Astrocyte of the spinal cord (primary cell): ENCODE data around the gene VN1R4.
"Not testable (repeated sequence)": the region's sequence is repeated elsewhere in the genome, so short reads cannot be mapped to it uniquely, and the experiment has no call there.

Experiments used
- DNase-seq: peaks from one replicate; pipeline ENCODE4 v3.0.0; 2011; ENCODE audit warnings: low read depth, low spot score
- H3K4me3 ChIP-seq: 2 replicates; pipeline ENCODE4 v1.5.1; 2011; ENCODE audit warnings: low read depth, mild to moderate bottlenecking, low read length, moderate library complexity
- in situ Hi-C: cut with HindIII; loops from 2 replicates; pipeline ENCODE4 v1.10.0; 2017; ENCODE audit warnings: low sequenced_read_pairs
- TF ChIP-seq, protein P1 (sequence below): IDR thresholded peaks from 2 replicates; pipeline ENCODE4 v1.5.1; 2012; ENCODE audit warnings: low read depth, mild to moderate bottlenecking, low read length, inconsistent platforms

The VN1R4 gene

DNA sequence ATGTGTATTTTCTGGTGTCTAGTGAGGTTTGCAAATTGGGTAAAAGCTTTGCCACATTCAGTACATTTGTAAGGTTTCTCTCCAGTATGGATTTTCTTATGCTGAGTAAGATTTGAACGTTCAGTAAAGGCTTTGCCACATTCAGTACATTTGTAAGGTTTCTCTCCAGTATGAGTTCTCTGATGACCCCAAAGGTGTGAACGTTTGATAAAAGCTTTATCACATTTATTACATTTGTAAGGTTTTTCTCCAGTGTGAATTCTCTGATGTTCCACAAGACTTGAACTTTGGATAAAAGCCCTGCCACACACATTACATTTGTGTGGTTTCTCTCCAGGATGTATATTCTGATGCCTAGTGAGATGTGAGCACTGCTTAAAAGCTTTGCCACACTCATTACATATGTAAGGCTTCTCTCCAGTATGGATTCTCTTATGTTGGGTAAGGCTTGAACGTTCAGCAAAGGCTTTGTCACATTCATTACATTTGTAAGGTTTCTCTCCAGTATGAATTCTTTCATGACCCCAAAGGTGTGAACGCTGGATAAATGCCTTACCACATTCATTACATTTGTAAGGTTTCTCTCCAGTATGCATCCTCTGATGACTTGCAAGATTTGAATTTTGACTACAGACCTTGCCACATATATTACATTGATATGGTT, 30.3 kb downstream of the VN1R4 start:
- in situ Hi-C loops, result no loop called here
- peak; percentile 3 for DNase-seq
- TF ChIP-seq, protein P1, sequence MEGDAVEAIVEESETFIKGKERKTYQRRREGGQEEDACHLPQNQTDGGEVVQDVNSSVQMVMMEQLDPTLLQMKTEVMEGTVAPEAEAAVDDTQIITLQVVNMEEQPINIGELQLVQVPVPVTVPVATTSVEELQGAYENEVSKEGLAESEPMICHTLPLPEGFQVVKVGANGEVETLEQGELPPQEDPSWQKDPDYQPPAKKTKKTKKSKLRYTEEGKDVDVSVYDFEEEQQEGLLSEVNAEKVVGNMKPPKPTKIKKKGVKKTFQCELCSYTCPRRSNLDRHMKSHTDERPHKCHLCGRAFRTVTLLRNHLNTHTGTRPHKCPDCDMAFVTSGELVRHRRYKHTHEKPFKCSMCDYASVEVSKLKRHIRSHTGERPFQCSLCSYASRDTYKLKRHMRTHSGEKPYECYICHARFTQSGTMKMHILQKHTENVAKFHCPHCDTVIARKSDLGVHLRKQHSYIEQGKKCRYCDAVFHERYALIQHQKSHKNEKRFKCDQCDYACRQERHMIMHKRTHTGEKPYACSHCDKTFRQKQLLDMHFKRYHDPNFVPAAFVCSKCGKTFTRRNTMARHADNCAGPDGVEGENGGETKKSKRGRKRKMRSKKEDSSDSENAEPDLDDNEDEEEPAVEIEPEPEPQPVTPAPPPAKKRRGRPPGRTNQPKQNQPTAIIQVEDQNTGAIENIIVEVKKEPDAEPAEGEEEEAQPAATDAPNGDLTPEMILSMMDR, result no peak
- H3K4me3 ChIP-seq, result no peak overlapping the region

DNA sequence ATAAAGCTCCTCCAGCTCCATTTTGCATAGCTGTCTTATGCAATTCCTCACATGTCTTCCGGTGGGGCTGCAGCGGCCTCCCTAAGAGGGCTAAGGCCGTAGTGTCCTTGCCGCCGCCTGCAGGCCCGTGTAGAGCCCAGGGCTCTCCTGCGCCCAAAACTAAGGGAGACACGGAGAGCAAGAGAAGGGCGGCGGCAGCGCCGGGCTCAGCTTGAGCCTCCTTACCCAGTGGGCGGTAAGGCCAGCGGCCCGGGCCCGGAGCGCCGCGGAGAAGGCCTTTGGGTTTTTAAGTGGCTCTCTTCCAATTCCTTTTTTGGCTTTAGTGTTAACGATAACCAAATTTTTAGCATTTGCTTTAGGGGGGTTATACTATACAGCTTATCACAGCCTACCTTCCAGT, 42.9 kb downstream of the VN1R4 start:
- TF ChIP-seq, protein P1, result no peak
- no peak for DNase-seq
- in situ Hi-C loops, result no loop called here
- H3K4me3 ChIP-seq, result no peak overlapping the region

DNA sequence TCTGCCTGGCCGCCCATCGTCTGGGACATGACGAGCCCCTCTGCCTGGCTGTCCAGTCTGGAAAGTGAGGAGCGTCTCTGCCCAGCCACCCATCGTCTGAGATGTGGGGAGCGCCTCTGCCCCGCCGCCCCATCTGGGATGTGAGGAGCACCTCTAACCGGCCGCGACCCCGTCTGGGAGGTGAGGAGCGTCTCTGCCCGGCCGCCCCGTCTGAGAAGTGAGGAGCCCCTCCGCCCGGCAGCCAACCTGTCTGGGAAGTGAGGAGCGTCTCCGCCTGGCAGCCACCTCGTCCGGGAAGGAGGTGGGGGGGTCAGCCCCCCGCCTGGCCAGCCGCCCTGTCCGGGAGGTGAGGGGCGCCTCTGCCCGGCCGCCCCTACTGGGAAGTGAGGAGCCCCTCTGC, 44.8 kb downstream of the VN1R4 start:
- H3K4me3 ChIP-seq, in situ Hi-C loops, DNase-seq: not testable (repeated sequence)
